ENCODE results near the gene MAP2K5.

MAP2K5 gene

GRCh38 chr15:67723294-67724024 lies 181.0 kb downstream of the MAP2K5 start:
- no peak for DNase-seq (ENCODE audit: low read depth)

- DNase-seq (ENCODE audit: low read depth) = no peak
Measured at GRCh38 chr15:67724691-67725375, 182.3 kb downstream of the MAP2K5 start.

GRCh38 chr15:67730135-67730534 lies 187.6 kb downstream of the MAP2K5 start:
- no peak for DNase-seq (ENCODE audit: low read depth)

GRCh38 chr15:67731112-67731721 lies 188.7 kb downstream of the MAP2K5 start:
- DNase-seq (ENCODE audit: low read depth) = no peak

- no peak for DNase-seq (ENCODE audit: low read depth)
Measured at GRCh38 chr15:67732164-67732563, 189.7 kb downstream of the MAP2K5 start.

GRCh38 chr15:67732671-67733374 lies 190.3 kb downstream of the MAP2K5 start:
- DNase-seq (ENCODE audit: low read depth) = no peak

- no peak for DNase-seq (ENCODE audit: low read depth)
Measured at GRCh38 chr15:67735896-67736295, 193.4 kb downstream of the MAP2K5 start.

GRCh38 chr15:67736810-67737209 lies 194.3 kb downstream of the MAP2K5 start:
- no peak for DNase-seq (ENCODE audit: low read depth)

GRCh38 chr15:67738056-67738455 lies 195.6 kb downstream of the MAP2K5 start:
- no peak for DNase-seq (ENCODE audit: low read depth)

- DNase-seq (ENCODE audit: low read depth) = no peak
Measured at GRCh38 chr15:67740405-67740804, 197.9 kb downstream of the MAP2K5 start.

- DNase-seq (ENCODE audit: low read depth) = no peak
Measured at GRCh38 chr15:67741308-67741707, 198.8 kb downstream of the MAP2K5 start.

DNA sequence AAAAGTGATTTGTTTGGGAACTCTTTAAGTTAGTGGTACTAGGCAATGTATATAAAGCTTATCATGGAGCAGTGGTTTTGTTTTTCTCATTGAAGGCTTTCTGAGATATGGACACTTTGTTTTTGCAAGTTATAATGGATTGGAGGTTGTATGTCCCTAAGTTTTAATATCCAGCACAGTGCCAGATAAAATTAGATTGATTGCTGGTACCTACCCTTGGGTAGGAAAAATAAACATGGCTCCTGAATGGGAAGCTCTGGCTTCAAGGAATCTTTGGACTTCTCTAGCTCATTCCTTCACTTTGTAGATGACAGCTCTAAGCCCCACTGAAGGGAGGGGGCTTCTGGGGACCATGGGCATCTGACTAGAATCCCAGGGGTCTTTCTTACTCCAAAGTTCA lies 201.1 kb downstream of the MAP2K5 start:
- DNase-seq (ENCODE audit: low read depth) = no peak

DNA sequence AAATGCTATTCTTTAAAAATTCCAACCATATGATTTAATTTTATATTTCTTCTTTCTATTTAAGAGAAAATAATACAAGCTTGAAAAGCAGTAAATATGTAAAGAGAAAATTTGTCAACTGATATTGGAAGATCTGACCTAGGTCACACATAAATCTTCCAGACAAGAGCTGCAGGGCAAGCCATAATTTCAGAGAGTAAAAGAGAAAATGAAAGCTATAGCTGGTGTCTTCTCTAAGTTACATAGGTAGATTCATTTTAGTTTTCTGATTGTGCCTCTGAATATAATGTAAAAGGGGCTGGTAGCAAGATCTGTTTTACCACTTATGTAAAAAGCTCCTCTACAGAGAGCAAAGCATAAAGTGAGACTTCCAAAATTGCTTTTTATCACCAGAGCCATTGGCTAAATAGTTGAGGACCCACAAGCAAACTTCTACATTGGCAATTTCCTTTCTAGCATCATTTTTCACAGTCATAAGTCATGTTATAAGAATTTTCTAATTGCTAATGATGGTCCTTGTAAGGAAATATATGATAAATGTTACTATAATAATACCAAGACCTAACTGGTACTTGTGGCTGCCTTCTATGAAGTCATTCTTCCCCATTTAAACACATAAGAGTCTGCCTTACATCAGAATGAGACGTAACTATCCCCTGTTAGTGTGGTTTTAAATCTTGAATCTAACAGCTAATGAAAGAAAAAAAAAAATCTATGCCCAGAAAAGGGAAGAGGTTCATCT lies 202.0 kb downstream of the MAP2K5 start:
- no peak for DNase-seq (ENCODE audit: low read depth)

DNA sequence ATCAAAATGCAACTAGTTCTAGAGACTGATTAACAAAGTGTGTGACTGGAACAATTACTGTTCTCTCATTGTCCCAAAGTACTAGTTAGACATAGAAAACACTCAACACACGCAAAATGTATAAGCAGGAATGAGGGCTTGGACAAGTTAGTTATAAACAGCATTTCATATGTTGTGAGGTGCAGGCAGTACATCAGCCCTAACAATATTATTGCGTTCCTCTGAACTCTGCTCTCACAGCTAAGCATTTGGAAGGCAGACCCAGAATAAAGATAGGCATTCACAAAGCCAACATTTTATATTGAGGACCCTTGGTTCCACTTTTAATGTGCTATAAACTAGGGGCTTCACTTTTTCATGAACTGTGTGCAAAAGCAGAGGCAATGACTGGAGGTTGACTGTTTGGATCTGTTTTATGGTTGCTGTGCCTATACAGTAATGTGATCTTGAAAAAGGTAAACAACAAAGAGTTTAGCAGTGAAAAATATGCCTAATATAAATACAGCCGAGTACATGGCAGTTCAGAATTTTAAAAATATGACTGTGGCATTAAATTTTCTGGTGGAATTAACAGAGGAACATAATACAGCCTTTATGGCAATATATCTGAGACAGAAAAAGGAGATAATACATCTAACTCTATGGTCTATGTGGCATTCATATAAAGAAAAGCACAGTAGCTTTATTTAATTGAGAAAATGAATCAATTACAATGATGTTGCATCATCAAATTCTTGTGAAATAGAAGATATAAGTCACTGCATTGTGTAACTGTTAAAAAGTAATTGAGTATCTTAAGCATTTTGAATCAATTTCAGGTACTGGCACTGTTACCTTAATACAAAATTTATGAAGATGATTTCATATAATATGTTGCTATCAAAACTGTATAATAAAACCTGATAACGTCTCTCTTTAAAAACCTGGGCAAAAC lies 202.8 kb downstream of the MAP2K5 start:
- DNase-seq (ENCODE audit: low read depth) = no peak

DNA sequence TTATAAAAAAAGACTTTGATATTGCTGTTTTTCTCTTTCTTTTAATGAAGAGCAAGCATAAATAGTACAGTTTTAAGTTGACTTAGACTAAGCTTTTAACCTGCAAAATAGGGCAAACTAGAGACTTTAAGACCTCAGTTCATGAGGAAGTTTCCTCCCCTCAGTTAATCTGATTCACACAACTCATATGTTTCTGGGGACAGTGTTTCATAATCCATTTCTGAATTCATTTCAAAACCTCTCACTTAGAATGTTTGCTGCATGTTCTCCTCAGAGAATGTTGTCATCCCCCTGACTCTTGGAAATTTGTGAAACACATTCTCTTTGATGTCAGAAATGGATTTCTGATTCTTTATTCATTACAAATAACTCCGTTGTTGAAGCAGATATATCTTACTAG lies 203.5 kb downstream of the MAP2K5 start:
- DNase-seq (ENCODE audit: low read depth) = no peak

- no peak for DNase-seq (ENCODE audit: low read depth)
Measured at GRCh38 chr15:67746450-67746849, 203.9 kb downstream of the MAP2K5 start.

DNA sequence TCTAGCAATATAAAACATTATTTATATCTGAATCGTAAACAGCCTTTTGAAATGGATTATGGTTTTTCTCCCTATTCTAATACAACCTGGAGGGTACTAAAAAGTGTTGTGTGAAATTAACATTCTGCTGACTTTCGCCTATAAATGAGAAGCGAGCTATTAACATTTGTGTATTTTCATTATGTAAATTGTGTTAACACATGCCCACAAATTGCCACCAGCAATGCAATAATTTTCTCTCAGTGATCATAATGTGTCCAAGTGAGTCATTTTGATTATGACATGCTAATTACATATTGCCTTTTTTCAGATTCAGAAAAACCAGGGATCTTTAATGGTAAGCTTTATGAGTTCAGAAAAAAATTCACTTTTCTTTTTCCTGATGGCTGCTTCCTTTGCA lies 205.4 kb downstream of the MAP2K5 start:
- DNase-seq (ENCODE audit: low read depth) = no peak

DNA sequence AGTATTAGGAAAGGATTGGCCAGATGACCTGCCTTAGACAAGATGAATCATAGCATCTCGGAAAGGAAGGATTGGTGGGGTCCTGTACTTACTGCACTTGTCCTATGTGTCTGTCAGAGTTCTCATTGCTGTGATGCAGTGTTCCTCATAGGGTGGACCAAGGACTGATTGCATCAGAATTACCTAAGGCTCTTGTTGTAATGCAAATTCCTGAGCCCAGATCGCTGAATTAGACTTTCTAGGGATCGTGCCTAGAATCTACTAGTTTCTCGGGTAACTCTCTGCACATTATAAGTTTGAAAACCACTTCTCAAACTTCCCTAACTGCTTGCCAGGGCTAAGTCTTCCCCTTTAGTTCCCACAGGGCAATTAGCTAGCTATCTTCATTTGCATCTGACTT lies 207.9 kb downstream of the MAP2K5 start:
- DNase-seq (ENCODE audit: low read depth) = no peak

GRCh38 chr15:67753891-67754290 lies 211.4 kb downstream of the MAP2K5 start:
- DNase-seq (ENCODE audit: low read depth) = no peak

DNA sequence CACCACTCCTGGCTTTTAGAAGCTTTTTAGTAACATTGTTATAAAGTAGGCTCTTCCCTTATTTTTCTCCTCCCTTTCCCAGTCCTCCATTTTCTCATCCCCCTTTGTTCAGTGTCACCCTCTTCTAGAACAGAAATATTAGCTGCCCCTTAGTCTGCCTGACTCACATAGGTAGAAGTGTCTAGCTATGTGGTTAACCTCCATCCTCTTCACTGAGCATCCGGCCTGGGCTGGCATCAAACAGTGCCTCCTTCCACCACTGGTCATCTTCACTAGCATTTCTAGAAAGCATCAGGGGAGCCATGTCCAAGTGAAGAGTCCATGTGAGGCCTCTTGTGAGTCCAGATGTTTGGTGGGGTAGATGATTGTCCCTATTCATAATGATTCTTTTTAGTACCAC lies 212.8 kb downstream of the MAP2K5 start:
- DNase-seq (ENCODE audit: low read depth) = no peak

DNA sequence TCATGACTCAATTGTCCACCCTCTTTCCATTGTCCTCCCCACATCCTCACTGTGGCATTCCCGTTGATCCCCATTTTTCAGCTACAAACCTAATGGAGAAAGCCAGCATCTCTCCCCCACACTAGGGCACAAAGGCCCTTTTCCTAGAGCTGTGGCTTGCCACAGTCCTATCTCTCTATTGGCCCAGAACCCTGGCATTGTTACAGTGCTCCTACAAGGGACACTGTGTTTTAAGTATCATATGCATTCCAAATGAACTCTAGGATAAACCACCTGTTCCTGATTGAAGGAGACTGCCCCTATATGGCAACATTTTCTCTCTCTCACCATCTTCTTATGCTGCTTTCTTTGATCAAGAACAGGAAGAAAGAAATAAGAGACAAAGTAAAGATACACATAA lies 213.4 kb downstream of the MAP2K5 start:
- no peak for DNase-seq (ENCODE audit: low read depth)

Data from activated T-cell treated with anti-CD3 and anti-CD28 coated beads for 48 hours (primary cell).